Prostate gland (tissue), 2 donors: ENCODE results near the gene HK1.

Experiments used
- CTCF ChIP-seq, 4 experiments: fragments of 200-600 bp in 2 of 4; fragments of 450-650 bp in 2 of 4; sonication (generic) in 2 of 4; IDR thresholded peaks; 1 replicate in 3 of 4; 2 replicates in 1 of 4; pipeline ENCODE4 v1.5.1; 2016 to 2019; ENCODE audit warnings: antibody characterized with exemption in 4 of 4, mild to moderate bottlenecking in 2 of 4, moderate library complexity in 2 of 4
- POLR2AphosphoS5 ChIP-seq: sonication (generic); formaldehyde crosslinking; IDR thresholded peaks from one replicate; pipeline ENCODE4 v1.6.1; 2017; ENCODE audit warnings: antibody characterized with exemption

DNA sequence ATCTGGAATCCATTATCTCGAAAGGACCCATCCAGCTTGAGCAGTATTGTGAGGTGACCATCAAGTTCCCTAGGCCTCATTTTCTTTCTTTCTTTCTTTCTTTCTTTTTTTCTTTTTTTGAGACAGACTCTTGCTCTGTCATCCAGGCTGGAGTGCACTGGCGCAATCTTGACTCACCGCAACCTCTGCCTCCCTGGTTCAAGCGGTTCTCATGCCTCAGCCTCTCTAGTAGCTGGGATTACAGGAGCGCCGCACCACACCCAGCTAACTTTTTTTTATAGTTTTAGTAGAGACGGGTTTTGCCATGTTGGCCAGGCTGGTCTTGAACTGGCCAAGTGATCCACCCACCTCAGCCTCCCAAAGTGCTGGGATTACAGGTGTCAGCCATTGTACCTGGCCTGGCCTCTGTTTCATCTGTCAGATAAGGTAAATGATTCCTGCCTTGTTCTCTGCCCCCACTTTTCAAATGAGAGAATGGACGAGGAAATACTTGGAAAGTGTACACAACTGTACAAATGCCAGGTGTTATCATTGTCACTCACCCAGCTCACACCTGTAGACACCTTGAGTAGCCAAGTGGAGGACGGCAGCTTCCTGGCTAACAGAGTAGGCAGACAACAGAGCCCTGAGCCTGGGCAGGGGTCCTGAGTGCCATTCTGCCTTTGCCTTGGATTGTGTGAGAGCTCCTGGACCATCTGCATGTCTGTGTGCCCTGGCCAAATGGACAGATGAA, 54.1 kb downstream of the HK1 start:
- TF ChIP-seq POLR2AphosphoS5 (no peak), CTCF (IDR thresholded peaks at IDR 0.05) (no peak)
